HG03097 (cell line): Measurements from ENCODE around the gene PPP4R2.

Experiments used
- ATAC-seq: cut with Tn5 transposase; IDR thresholded peaks from one replicate; pipeline ENCODE4 v1.9.1; 2021; ENCODE audit not compliant: unreplicated experiment, low FRiP score

Gene PPP4R2

GRCh38 chr3:73107676-73108187 lies 111.1 kb downstream of the PPP4R2 start:
- ATAC-seq: no peak

- no peak for ATAC-seq
Observed at GRCh38 chr3:73108750-73109149, 112.1 kb downstream of the PPP4R2 start.

GRCh38 chr3:73110530-73110929 lies 113.9 kb downstream of the PPP4R2 start:
- ATAC-seq: no peak

GRCh38 chr3:73114711-73115110 lies 118.1 kb downstream of the PPP4R2 start:
- ATAC-seq: no peak

- no peak for ATAC-seq
Observed at GRCh38 chr3:73115806-73116205, 119.2 kb downstream of the PPP4R2 start.
